ENCODE data around the gene RALGAPB.

GRCh38 chr20:38563802-38564431, 91.3 kb downstream of the RALGAPB start:
- TF ChIP-seq CTCF (IDR thresholded peaks at IDR 0.05; ENCODE audit: low read depth, low read length) = no peak
- TF ChIP-seq POLR2A (IDR thresholded peaks at IDR 0.05; ENCODE audit: extremely low read depth, insufficient read length) = no peak
- TF ChIP-seq MYC (IDR thresholded peaks at IDR 0.05; ENCODE audit: low read depth, low read length) = no peak

Measured in NB4 (cell line).